AG09309 (cell line): ENCODE results near the gene ZNF14.
"Not testable (repeated sequence)": the region's sequence is repeated elsewhere in the genome, so short reads cannot be mapped to it uniquely, and the experiment has no call there.

ENCODE experiments used
- DNase-seq: peaks from one replicate; pipeline ENCODE4 v3.0.0-alpha.2; 2010; ENCODE audit warnings: low read depth
- H3K4me3 ChIP-seq: 2 replicates; pipeline ENCODE4 v1.5.1; 2011; ENCODE audit warnings: mild to moderate bottlenecking, low read depth, low read length, moderate library complexity; ENCODE audit not compliant: control insufficient read depth
- TF ChIP-seq, protein P1 (sequence below): IDR thresholded peaks from 2 replicates; pipeline ENCODE4 v1.5.1; 2011; ENCODE audit warnings: mild to moderate bottlenecking, low read depth, low read length, inconsistent platforms; ENCODE audit not compliant: insufficient read depth, control insufficient read depth; ENCODE audit errors: missing control alignments

ZNF14 gene

DNA sequence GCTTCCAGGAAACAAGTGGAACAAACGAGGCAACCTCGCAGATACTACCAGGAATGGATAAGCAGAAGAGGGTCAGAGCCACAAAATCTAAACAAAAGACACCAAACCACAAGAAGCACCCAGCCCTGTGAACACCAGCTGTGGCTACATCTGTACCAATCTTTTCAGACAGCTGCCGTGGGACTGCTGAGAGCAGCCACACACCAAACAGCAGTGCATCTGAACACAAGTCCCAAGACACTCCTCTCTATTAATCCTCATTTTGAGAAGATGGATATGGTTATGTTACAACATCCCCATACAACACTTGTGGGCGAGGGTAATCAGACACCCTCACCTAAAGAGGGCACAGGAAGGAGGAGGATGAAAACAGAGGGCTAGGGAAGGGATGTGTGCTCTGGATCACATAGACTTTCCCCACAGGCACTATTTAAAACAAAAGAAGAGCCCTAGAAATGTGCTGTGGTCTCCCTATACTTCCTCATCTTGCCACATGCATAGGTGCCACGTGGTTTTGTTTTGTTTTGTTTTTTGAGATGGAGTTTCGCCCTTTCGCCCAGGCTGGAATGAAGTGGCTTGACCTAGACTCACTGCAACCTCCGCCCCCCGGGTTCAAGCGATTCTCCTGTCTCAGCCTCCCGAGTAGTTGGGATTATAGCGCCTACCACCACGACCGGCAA lies 41.6 kb upstream of the ZNF14 start:
- no peak for DNase-seq

DNA sequence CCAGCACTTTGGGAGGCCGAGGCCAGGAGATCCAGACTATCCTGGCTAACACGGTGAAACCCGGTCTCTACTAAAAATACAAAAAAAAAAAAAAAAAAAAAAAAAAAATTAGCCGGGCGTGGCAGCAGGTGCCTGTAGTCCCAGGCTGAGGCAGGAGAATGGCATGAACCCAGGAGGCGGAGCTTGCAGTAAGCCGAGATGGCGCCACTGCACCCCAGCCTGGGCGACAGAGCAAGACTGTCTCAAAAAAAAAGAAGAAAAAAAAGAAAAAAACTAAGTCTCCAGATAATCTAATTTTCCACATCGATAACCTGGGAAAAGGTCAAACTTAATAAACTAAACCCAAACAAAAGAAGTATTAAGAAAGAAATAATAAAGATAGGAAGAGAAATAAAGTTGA lies 39.1 kb upstream of the ZNF14 start:
- not testable (repeated sequence) for DNase-seq, H3K4me3 ChIP-seq

More for the DNA sequence above, 41.6 kb upstream of the ZNF14 start:
- H3K4me3 ChIP-seq = no peak overlapping the region
- TF ChIP-seq, protein P1, sequence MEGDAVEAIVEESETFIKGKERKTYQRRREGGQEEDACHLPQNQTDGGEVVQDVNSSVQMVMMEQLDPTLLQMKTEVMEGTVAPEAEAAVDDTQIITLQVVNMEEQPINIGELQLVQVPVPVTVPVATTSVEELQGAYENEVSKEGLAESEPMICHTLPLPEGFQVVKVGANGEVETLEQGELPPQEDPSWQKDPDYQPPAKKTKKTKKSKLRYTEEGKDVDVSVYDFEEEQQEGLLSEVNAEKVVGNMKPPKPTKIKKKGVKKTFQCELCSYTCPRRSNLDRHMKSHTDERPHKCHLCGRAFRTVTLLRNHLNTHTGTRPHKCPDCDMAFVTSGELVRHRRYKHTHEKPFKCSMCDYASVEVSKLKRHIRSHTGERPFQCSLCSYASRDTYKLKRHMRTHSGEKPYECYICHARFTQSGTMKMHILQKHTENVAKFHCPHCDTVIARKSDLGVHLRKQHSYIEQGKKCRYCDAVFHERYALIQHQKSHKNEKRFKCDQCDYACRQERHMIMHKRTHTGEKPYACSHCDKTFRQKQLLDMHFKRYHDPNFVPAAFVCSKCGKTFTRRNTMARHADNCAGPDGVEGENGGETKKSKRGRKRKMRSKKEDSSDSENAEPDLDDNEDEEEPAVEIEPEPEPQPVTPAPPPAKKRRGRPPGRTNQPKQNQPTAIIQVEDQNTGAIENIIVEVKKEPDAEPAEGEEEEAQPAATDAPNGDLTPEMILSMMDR = no peak

DNA sequence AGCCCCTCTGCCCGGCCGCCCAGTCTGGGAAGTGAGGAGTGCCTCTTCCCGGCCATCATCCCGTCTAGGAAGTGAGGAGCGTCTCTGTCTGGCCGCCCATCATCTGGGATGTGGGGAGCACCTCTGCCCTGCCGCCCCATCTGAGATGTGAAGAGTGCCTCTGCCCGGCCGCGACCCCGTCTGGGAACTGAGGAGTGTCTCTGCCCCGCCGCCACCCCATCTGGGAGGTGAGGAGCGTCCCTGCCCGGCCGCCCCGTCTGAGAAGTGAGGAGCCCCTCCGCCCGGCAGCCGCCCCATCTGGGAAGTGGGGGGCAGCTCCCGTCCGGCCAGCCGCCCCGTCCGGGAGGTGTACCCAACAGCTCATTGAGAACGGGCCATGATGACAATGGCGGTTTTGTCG lies 37.1 kb upstream of the ZNF14 start:
- not testable (repeated sequence) for DNase-seq, H3K4me3 ChIP-seq

DNA sequence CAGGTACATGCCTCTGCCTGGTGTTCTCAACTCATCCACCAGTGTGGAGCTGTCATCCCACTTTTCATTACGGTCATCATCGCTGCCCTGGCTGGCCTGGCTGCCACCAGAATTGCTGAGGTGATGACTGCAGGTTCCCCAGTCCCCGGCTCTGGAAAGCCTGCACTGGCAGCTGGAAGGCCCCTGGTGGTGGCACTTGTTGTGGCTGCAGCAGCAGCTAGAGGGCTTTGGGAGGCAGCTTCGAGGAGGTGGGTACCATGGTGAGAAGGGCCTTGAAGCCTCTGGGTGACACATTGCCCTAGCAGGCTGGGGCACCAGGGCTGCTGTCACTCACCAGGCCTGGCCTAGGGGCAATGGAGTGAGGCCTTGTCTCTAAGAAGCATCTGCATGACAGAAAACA lies 25.3 kb upstream of the ZNF14 start:
- H3K4me3 ChIP-seq = no peak overlapping the region
- TF ChIP-seq, protein P1 = no peak
- no peak for DNase-seq

DNA sequence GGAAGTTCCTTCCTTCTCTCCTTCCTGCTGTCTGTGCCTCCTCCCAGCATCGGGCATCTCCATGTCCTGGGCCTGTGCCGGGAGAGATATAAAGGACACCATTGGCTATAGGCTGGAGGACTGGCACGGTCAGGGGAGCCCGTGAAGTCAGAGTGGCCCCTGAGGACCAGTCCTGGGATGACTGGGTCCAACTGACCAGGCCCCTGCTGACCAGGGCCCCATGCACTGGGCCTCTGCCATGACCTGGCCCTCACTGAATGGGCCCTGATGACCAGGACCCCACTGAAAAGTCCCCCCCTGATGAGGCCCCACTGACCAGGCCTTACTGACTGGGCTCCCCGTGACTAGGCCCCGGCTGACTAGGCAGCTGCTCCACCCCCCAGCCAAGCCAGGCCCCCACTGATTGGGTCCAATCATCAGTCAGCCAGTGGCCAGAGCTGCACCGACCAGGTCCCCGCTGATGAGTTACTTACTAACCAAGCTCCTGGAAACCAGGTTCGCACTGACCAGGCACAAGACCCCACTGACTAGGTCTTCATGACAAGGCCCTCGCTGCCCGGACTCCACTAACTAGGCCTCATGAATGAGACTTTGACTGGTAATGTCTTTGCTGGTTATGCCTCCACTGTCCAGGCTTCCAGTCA lies 20.0 kb upstream of the ZNF14 start:
- no peak overlapping the region for H3K4me3 ChIP-seq
- no peak for DNase-seq
- TF ChIP-seq, protein P1 = no peak

DNA sequence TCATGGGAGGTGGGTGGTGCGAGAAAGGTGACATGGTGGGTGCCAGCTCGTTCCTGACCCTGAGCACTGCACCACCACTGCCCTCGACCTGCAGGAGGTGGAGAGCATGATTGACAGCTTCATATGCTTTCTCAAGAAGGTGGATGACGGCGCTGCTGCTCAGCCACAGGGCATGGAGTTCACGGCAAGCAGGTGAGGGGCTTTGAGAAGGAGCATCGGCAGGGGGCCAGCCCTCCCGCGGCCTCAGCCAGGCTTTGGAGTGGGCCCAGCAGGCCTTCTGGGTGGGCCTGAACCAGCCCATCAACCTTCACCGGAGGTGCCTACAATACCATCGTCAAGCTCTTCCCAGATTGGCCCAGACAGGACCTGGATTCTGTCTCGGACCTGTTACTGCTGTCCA lies 18.9 kb upstream of the ZNF14 start:
- H3K4me3 ChIP-seq = no peak overlapping the region
- no peak for DNase-seq
- TF ChIP-seq, protein P1 = no peak

DNA sequence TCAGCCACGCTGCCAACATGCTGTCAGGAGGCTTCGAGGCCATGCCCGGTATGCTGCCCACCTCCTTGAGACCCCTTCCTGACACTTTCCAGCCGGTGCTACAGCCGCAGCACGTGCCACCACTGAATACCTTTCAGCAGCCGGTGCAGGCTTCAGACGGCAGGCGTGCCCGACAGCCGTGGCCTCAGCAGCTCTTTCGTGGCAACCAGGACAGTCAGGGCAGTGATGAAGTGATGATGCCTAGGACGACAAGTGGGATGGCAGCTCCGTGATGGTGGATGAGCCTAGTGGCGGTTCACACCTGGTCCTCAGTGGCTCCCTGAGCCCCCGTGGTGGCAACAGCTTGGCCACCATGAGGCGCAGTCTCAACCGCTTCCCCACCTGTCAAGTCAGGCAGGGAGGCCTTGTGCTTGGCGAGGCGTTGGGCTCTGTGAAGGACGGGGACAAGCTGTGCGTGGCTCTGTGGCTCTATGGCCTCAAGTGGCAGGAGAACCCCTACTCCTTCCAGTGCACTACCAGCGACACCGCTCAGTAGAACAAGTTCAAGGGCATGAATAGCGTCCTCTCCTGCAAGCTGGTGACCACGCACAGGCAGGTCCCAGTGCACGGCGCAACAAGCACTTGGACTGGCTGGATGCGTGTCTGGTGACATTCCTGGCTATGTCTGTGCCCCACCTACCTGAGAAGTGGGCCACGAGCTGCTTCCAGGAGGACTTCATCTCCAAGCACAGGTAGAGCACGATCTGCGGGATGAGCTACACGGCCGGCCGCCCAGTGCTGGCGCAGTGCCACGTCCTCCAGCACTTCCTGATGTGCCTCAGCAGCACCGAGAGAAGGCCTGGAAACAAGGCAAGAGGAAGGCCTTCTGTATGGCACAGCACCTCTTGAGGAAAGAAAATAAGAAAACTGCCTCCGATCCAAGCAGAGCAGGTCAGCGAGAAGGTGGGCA lies 18.2 kb upstream of the ZNF14 start:
- no peak for DNase-seq
- no peak overlapping the region for H3K4me3 ChIP-seq
- TF ChIP-seq, protein P1 = no peak
